Measurements from ENCODE around the gene OVAAL.

OVAAL gene

DNA sequence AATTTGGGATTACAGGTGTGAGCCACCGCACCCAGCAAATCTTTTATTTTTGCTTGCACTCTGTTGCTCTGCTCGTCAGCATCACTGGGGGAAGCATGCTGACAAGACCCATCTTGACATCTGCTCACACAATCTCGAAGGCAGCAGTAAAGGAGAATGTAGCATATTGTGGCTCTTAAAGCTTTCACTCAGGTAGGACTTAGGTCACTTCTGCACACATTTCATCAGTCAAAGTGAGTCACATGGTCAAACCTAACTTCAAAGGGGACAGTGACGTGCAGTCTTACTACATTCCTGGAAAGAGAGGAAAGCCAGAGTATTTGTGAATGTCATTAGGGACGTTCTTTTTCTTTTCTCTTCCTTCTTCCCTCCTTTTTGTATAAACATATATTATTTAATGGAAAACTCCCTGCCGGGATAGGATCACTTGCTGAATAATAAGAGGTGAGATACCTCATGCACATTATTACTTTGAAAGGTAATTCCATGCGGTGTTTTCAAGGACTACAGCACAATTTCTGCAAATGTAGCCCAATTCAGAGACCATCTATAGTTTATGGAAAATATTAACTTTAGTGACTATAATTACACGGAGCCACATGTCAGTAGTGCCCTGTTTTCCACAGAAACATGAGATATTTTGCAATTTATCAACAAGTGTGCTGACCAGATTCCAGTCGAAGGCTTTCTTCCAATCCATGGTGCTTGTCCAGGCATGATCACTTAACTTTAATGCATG, 37.1 kb upstream of the OVAAL start:
- H3K27ac ChIP-seq = peak overlapping the region; percentile 67
- ChIA-PET POLR2A (ENCODE audit: low non-redundant PET) (no interaction called here), CTCF (interaction anchor here (0.7 kb wide), 1 partner anchor 47 kb away, joined by 4 read pairs; no protein-coding TSS in a partner anchor)
- peak; percentile 64 for DNase-seq (ENCODE audit: low spot score)
- TF ChIP-seq, protein P1, sequence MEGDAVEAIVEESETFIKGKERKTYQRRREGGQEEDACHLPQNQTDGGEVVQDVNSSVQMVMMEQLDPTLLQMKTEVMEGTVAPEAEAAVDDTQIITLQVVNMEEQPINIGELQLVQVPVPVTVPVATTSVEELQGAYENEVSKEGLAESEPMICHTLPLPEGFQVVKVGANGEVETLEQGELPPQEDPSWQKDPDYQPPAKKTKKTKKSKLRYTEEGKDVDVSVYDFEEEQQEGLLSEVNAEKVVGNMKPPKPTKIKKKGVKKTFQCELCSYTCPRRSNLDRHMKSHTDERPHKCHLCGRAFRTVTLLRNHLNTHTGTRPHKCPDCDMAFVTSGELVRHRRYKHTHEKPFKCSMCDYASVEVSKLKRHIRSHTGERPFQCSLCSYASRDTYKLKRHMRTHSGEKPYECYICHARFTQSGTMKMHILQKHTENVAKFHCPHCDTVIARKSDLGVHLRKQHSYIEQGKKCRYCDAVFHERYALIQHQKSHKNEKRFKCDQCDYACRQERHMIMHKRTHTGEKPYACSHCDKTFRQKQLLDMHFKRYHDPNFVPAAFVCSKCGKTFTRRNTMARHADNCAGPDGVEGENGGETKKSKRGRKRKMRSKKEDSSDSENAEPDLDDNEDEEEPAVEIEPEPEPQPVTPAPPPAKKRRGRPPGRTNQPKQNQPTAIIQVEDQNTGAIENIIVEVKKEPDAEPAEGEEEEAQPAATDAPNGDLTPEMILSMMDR (conservative IDR thresholded peaks at IDR 0.05; ENCODE audit: low read depth) = no peak

DNA sequence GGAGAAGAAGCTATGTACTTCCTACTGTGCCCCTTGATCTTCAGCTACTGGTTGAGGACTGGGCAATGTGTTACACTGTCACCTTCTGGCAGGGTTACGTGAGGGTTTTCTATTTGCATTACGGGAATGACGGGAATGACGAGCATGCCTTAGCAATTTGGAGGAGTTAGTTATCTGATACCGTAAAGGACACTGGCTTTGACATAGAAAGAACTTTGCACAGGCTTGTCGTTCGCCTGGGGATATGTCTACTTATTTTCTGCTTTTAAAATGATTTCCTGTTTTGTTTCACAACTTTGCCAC, 36.6 kb upstream of the OVAAL start:
- CTCF ChIA-PET = interaction anchor here (0.6 to 0.7 kb wide), 2 partner anchors 46 to 299 kb away, joined by 4 to 5 read pairs; no protein-coding TSS in a partner anchor
- TF ChIP-seq, protein P1 (conservative IDR thresholded peaks at IDR 0.05; ENCODE audit: low read depth) = no peak
- H3K27ac ChIP-seq = no peak overlapping the region
- POLR2A ChIA-PET (ENCODE audit: low non-redundant PET) = no interaction called here
- peak; percentile 79 for DNase-seq (ENCODE audit: low spot score)

DNA sequence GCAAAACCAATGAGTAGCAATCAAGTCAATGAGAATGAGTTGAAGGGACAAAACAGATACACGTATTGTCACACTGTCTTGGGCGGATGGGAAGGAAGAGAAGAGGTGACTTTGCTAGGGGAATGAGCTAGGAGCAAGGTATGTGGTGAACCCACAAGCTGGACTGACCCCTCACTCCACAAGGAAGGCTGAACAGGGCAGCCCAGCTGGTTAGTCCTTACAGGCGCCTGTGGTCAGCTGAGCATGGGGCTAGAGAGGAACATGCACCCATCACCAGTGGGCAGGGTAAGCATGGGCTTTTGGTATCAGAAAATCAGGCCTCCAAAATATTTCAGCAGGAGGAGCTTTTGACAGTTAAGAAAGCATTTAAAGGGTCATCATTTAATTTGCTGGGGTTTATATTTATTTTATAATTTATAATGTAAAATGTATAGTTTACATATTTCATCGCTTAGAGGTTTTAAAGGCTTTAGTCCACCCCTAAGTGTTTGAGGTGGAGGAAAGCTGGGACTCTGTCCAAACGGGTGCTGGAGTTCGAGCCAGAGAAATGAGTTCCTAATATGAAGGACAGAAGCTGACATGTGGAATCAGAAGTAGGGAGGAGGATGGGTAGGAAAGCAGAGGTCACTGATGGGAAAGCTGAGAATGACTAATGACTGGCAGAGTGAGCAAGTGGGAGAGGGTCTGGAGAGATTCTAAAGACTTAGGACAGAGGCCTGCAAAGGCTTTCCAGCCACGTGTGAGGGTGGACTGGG, 34.4 kb upstream of the OVAAL start:
- TF ChIP-seq, protein P1 (conservative IDR thresholded peaks at IDR 0.05; ENCODE audit: low read depth) = no peak
- H3K27ac ChIP-seq = no peak overlapping the region
- CTCF ChIA-PET = no interaction called here
- POLR2A ChIA-PET (ENCODE audit: low non-redundant PET) = interaction anchor here (0.6 kb wide), 1 partner anchor 255 kb away, joined by 3 read pairs; no protein-coding TSS in a partner anchor
- DNase-seq (ENCODE audit: low spot score) = no peak

DNA sequence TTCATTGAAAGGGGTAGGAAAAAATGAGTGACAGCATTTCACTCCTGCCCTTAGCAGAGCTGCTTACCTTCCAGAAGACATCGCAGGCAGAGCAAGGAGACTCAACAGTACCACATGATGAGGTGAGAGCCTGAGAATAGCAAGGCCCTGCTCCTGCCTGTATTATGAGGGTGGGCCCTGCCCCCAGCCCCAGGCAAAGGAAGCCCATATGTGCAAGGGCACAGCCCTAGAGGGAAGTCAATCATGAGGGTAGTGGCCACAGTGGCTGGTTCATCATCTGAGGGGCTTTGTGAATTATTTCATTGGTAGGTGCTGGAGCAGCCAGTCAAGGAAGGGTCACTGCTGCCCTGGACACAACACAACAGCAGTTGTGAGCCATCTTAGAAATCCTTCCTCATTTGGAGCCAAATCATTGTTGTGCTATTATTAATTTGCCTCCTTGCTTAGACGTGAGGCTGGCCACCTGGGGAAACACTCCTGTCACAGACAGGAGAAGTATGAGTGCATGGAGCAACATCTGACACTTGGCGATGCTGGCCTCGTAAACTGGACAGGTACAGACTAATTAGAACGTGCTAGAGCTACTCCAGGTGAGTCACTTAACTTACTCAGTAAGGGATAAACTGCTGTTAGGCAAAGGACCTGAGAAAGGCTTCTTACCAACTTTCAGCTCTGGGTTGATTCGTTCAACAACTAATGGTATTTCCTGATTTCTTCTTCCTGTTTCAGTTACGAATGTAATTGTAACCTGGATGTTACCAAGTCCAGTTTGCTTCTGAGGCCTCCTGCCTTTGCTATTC, 33.6 kb upstream of the OVAAL start:
- no peak overlapping the region for H3K27ac ChIP-seq
- CTCF ChIA-PET = no interaction called here
- no peak for DNase-seq (ENCODE audit: low spot score)
- TF ChIP-seq, protein P1 (conservative IDR thresholded peaks at IDR 0.05; ENCODE audit: low read depth) = no peak
- POLR2A ChIA-PET (ENCODE audit: low non-redundant PET) = no interaction called here

DNA sequence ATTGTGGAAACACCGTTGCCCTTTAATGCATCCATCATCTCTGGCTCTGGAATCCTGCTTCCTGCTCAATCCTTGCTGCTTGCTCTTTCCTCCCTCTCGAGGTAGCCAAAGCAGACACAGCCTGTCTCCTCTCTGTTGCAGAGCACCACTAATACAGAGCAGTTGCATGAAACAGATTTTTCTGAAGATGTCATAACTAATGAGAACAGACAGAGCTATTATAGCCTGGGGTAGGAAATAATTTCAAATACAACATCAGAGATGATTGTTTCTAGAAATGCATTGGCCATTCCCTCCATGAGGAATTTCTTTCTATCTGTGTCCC, 33.1 kb upstream of the OVAAL start:
- TF ChIP-seq, protein P1 (conservative IDR thresholded peaks at IDR 0.05; ENCODE audit: low read depth) = no peak
- CTCF ChIA-PET = no interaction called here
- POLR2A ChIA-PET (ENCODE audit: low non-redundant PET) = no interaction called here
- no peak for DNase-seq (ENCODE audit: low spot score)
- no peak overlapping the region for H3K27ac ChIP-seq

DNA sequence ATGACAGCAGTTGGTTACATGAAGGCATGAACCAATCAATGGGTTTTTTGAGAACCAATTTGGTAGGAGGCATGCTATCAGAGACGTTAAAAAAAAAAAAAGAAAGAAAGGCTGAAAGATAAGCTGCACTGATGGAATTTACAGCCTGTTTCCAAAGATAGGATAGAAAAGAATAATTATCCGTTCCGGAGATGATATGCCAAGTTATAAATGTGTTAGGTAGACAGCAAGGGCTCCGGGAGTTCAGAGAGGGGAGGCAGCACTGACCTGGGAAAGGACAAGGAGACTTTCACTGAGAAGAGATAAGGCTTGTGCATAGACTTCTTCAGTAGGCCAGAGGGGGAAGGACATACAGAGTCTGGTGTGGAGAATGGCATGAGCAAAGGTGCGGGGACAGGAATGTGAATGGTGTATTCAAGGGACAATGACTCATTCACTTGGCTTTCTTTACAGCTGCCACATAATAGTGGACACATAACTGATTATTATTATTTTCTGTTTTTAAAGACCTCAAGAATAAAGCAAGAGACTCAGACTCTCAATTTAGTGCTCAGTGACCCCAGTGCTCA, 31.6 kb upstream of the OVAAL start:
- TF ChIP-seq, protein P1 (conservative IDR thresholded peaks at IDR 0.05; ENCODE audit: low read depth) = no peak
- no peak overlapping the region for H3K27ac ChIP-seq
- peak; percentile 25 for DNase-seq (ENCODE audit: low spot score)
- ChIA-PET CTCF (interaction anchor here (0.6 kb wide), 1 partner anchor 658 kb away, joined by 6 read pairs; no protein-coding TSS in a partner anchor), POLR2A (ENCODE audit: low non-redundant PET) (no interaction called here)

Data from RWPE1 (cell line).